Measurements from ENCODE around the gene PRR7. TPM values are rescaled to one million over a fixed set of nuclear protein-coding genes. Genes with fewer than 3 reads are reported as not detected.

PRR7 gene
- total and polyA plus RNA-seq, 4 experiments from 2014 or later = 5.2 to 17.8 (median 10.7) TPM

GRCh38 chr5:177503351-177504085, 56.9 kb downstream of the PRR7 start:
- Mint-ChIP-seq H3K27ac (no peak overlapping the region), H3K9me3 (no peaks in the 10 kb centered on the region), H3K36me3 (no peaks in the 10 kb centered on the region), H3K4me3 (no peak overlapping the region), H3K4me1 (peaks cover 3 to 11% (median 5%) of the 10 kb centered on the region in 4 donors), H3K27me3 (no peaks in the 10 kb centered on the region)
- ChIA-PET POLR2A (ENCODE audit: partially characterized antibody) (interaction anchor here (1.4 kb wide), 1 partner anchor 48 kb away, joined by 4 read pairs; no protein-coding TSS in a partner anchor), CTCF (ENCODE audit: partially characterized antibody) (interaction anchor here (1.1 to 7.9 kb wide), 7 partner anchors 11 to 389 kb away, joined by 3 to 110 read pairs (median 22); no protein-coding TSS in a partner anchor)
- H3K36me3 ChIP-seq (ENCODE audit: insufficient read depth, low read length) = no peaks in the 10 kb centered on the region
- H3K27ac ChIP-seq (ENCODE audit: low read depth, low read length) = no peak overlapping the region
- H3K4me1 ChIP-seq (ENCODE audit: insufficient read depth, low read length) = no peaks in the 10 kb centered on the region
- intact Hi-C loops (cut with micrococcal nuclease) = no loop called here
- H3K4me3 ChIP-seq (ENCODE audit: low read length in 2 of 2) = no peak overlapping the region
- no peak for DNase-seq
- H3K27me3 ChIP-seq (ENCODE audit: insufficient read depth, low read length) = no peaks in the 10 kb centered on the region
- no peaks in the 10 kb centered on the region for H3K9me3 ChIP-seq (ENCODE audit: control insufficient read depth in 1 of 2, low read length in 2 of 2)

DNA sequence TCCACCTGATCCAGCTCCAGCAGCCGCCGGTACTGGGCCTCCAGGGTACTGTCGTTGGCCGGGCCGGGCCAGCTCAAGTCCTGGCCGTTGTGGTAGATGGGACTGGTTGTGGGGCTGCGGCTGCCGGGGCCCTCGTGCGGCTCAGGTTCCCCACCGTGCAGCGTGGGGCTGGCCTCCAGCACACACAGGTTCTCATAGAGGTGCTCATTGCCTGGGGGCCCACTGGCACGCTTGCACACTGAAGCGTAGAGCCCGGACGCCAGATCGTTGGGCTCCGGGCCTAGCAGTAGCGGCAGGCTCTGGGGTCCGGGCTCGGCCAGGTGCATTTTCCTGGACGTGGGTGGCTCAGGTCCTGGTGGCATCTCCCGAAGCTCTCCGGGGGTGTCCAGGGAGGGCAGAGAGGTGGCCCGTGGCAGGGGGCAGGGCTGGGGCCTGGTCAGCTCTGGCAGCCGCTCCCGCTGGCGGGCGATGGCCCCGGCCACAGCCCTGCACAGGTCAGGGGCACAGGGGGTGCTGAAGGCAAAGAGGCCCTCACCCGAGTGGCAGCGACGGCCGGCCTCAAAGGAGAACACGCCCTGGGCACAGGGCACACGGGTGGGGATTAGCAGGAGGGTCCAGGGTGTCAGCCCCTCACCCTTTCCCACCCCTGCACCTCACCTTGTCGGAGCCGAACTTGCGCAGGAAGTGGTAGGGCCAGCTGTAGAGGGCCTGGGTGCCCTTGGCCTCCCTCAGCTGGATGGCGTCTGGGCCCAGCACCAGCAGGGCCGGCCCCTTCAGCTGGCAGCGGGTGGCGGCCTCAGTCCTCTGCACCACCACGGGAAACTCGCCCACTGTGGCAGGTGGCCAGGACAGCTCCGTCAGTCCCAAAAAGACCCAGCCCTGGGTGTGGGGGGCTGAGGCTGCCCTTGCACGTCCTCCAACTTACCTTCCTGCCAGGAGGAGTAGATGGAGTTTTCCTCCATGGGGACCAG, 57.8 kb downstream of the PRR7 start:
- DNase-seq = no peak

GRCh38 chr5:177505075-177505474, 58.5 kb downstream of the PRR7 start:
- H3K9me3 Mint-ChIP-seq = no peaks in the 10 kb centered on the region
- no peaks in the 10 kb centered on the region for H3K36me3 ChIP-seq (ENCODE audit: insufficient read depth, low read length)
- ChIA-PET CTCF (ENCODE audit: partially characterized antibody) (interaction anchor here (0.7 to 5.9 kb wide), 4 partner anchors 11 to 392 kb away, joined by 3 to 48 read pairs (median 4); no protein-coding TSS in a partner anchor), POLR2A (ENCODE audit: partially characterized antibody) (no interaction called here)
- peaks cover 0 to 5% (median 3%) of the 10 kb centered on the region in 4 donors for H3K4me1 Mint-ChIP-seq
- no peaks in the 10 kb centered on the region for H3K27me3 ChIP-seq (ENCODE audit: insufficient read depth, low read length)
- no peaks in the 10 kb centered on the region for H3K36me3 Mint-ChIP-seq
- no peaks in the 10 kb centered on the region for H3K4me1 ChIP-seq (ENCODE audit: insufficient read depth, low read length)
- no peak overlapping the region for H3K27ac Mint-ChIP-seq
- no peak overlapping the region for H3K4me3 Mint-ChIP-seq
- no peaks in the 10 kb centered on the region for H3K9me3 ChIP-seq (ENCODE audit: control insufficient read depth in 1 of 2, low read length in 2 of 2)
- intact Hi-C loops (cut with micrococcal nuclease) = no loop called here
- no peak overlapping the region for H3K4me3 ChIP-seq (ENCODE audit: low read length in 2 of 2)
- DNase-seq = no peak
- H3K27me3 Mint-ChIP-seq = no peaks in the 10 kb centered on the region
- H3K27ac ChIP-seq (ENCODE audit: low read depth, low read length) = no peak overlapping the region

More for the DNA sequence above, 57.8 kb downstream of the PRR7 start:
- Histone ChIP-seq H3K36me3 (ENCODE audit: insufficient read depth, low read length) (no peaks in the 10 kb centered on the region), H3K4me3 (ENCODE audit: low read length in 2 of 2) (no peak overlapping the region), H3K4me1 (ENCODE audit: insufficient read depth, low read length) (no peaks in the 10 kb centered on the region), H3K27me3 (ENCODE audit: insufficient read depth, low read length) (no peaks in the 10 kb centered on the region), H3K27ac (ENCODE audit: low read depth, low read length) (no peak overlapping the region), H3K9me3 (ENCODE audit: control insufficient read depth in 1 of 2, low read length in 2 of 2) (no peaks in the 10 kb centered on the region)
- H3K9me3 Mint-ChIP-seq = no peaks in the 10 kb centered on the region
- ChIA-PET POLR2A (ENCODE audit: partially characterized antibody) (interaction anchor here (1.4 kb wide), 1 partner anchor 49 kb away, joined by 4 read pairs; no protein-coding TSS in a partner anchor), CTCF (ENCODE audit: partially characterized antibody) (interaction anchor here (1.1 to 7.9 kb wide), 5 partner anchors 100 to 390 kb away, joined by 3 to 110 read pairs (median 33); no protein-coding TSS in a partner anchor)
- H3K4me3 Mint-ChIP-seq = no peak overlapping the region
- no peak overlapping the region for H3K27ac Mint-ChIP-seq
- intact Hi-C loops (cut with micrococcal nuclease) = no loop called here
- H3K36me3 Mint-ChIP-seq = no peaks in the 10 kb centered on the region
- H3K27me3 Mint-ChIP-seq = no peaks in the 10 kb centered on the region
- peaks cover 0 to 6% (median 3%) of the 10 kb centered on the region in 4 donors for H3K4me1 Mint-ChIP-seq

Other genes with a start within 250 kb of the PRR7 start
- 10 to 100 TPM; 19.8 to 20.5 TPM for gene RAB24, start 143.1 kb upstream of the PRR7 start, total RNA-seq
- 10 to 100 TPM; 13.3 to 16.0 TPM for gene RAB24, start 143.1 kb upstream of the PRR7 start, polyA plus RNA-seq
- gene PRELID1, start 143.0 kb upstream of the PRR7 start, total RNA-seq = 10 to 100 TPM; 70.9 to 72.1 TPM
- gene PRELID1, start 143.0 kb upstream of the PRR7 start, polyA plus RNA-seq = 100 to 1,000 TPM; 209 to 229 TPM
- 10 to 100 TPM; 17.3 TPM for gene MXD3, start 134.9 kb upstream of the PRR7 start, total RNA-seq
- gene MXD3, start 134.9 kb upstream of the PRR7 start, polyA plus RNA-seq = 1 to 10 TPM in 1 of 2 donors, under 1 TPM in 1; 0.28 to 1.2 TPM
- 100 to 1,000 TPM; 114 to 123 TPM for gene LMAN2, start 95.1 kb upstream of the PRR7 start, total RNA-seq
- 100 to 1,000 TPM; 223 to 322 TPM for gene LMAN2, start 95.1 kb upstream of the PRR7 start, polyA plus RNA-seq
- 100 to 1,000 TPM; 167 to 168 TPM for gene RGS14, start 88.9 kb upstream of the PRR7 start, total RNA-seq
- gene RGS14, start 88.9 kb upstream of the PRR7 start, polyA plus RNA-seq = 10 to 100 TPM; 62.3 to 96.7 TPM
- gene SLC34A1, start 62.4 kb upstream of the PRR7 start, total RNA-seq = under 1 TPM in 1 of 2 experiments, not detected in 1; 0.11 TPM
- not detected for gene SLC34A1, start 62.4 kb upstream of the PRR7 start, polyA plus RNA-seq
- not detected for gene PFN3, start 46.2 kb upstream of the PRR7 start, total RNA-seq
- not detected for gene PFN3, start 46.2 kb upstream of the PRR7 start, polyA plus RNA-seq
- gene F12, start 37.2 kb upstream of the PRR7 start, total RNA-seq = not detected
- gene F12, start 37.2 kb upstream of the PRR7 start, polyA plus RNA-seq = 1 to 10 TPM; 2.0 to 2.4 TPM
- 100 to 1,000 TPM; 189 to 191 TPM for gene GRK6, start 20.1 kb upstream of the PRR7 start, total RNA-seq
- 100 to 1,000 TPM in 1 of 2 donors, 10 to 100 TPM in 1; 72.4 to 203 TPM for gene GRK6, start 20.1 kb upstream of the PRR7 start, polyA plus RNA-seq
- 1 to 10 TPM in 1 of 2 experiments, under 1 TPM in 1; 0.99 to 1.2 TPM for gene DBN1, start 26.8 kb downstream of the PRR7 start, total RNA-seq
- gene DBN1, start 26.8 kb downstream of the PRR7 start, polyA plus RNA-seq = under 1 TPM in 1 of 2 donors, not detected in 1; 0.49 TPM
- gene PDLIM7, start 50.8 kb downstream of the PRR7 start, total RNA-seq = 1 to 10 TPM; 5.8 to 7.3 TPM
- gene PDLIM7, start 50.8 kb downstream of the PRR7 start, polyA plus RNA-seq = 1 to 10 TPM; 3.3 to 3.5 TPM
- gene DOK3, start 63.0 kb downstream of the PRR7 start, total RNA-seq = 1 to 10 TPM; 3.7 to 3.9 TPM
- under 1 TPM in 1 of 2 donors, not detected in 1; 0.69 TPM for gene DOK3, start 63.0 kb downstream of the PRR7 start, polyA plus RNA-seq
- 10 to 100 TPM; 72.9 to 80.3 TPM for gene DDX41, start 70.1 kb downstream of the PRR7 start, total RNA-seq
- 10 to 100 TPM; 47.6 to 51.2 TPM for gene DDX41, start 70.1 kb downstream of the PRR7 start, polyA plus RNA-seq
- 100 to 1,000 TPM; 233 to 252 TPM for gene FAM193B, start 107.7 kb downstream of the PRR7 start, total RNA-seq
- 1 to 10 TPM; 1.9 to 7.0 TPM for gene FAM193B, start 107.7 kb downstream of the PRR7 start, polyA plus RNA-seq
- gene TMED9, start 145.4 kb downstream of the PRR7 start, total RNA-seq = 10 to 100 TPM; 93.7 to 95.8 TPM
- 100 to 1,000 TPM; 123 to 133 TPM for gene TMED9, start 145.4 kb downstream of the PRR7 start, polyA plus RNA-seq
- 10 to 100 TPM; 45.3 to 47.9 TPM for gene B4GALT7, start 153.3 kb downstream of the PRR7 start, total RNA-seq
- gene B4GALT7, start 153.3 kb downstream of the PRR7 start, polyA plus RNA-seq = 10 to 100 TPM; 23.3 to 23.6 TPM

Data from CD4-positive, alpha-beta memory T cell (primary cell).